HG03060 (cell line): ENCODE results near the gene OR5T1.

Source experiments
- ATAC-seq: cut with Tn5 transposase; IDR thresholded peaks from one replicate; pipeline ENCODE4 v1.9.1; 2021; ENCODE audit warnings: low read depth, moderate number of reproducible peaks; ENCODE audit not compliant: unreplicated experiment

The OR5T1 gene

GRCh38 chr11:56273854-56274253 is at the start of gene OR5T1:
Gene OR5T1, plus strand, starts transcription at chr11:56274154. Its CDS starts 1,485 bp downstream, at chr11:56275639.
- no peak for ATAC-seq

GRCh38 chr11:56234155-56234554 is 39.8 kb upstream of the OR5T1 start, which contains the start of gene OR5T2:
Gene OR5T2, minus strand, starts transcription at chr11:56234255. Its CDS starts 1,193 bp downstream, at chr11:56233062.
- no peak for ATAC-seq

GRCh38 chr11:56251954-56252353 is 22.0 kb upstream of the OR5T1 start, which contains the start of gene OR5T3:
Gene OR5T3, plus strand, starts transcription at chr11:56252254. Its CDS starts 0 bp downstream, at chr11:56252254.
- ATAC-seq, result no peak

- no peak for ATAC-seq
These were observed 2.9 kb upstream of the OR5T1 start for GRCh38 chr11:56271092-56271491.

- no peak for ATAC-seq
These were observed 18.2 kb downstream of the OR5T1 start, which contains the start of gene OR8H1 for GRCh38 chr11:56292154-56292553. Gene OR8H1, minus strand, starts transcription at chr11:56292254. Its CDS starts 1,192 bp downstream, at chr11:56291062.

GRCh38 chr11:56296898-56297297 is 22.9 kb downstream of the OR5T1 start:
- ATAC-seq, result no peak

GRCh38 chr11:56307836-56308235 is 33.9 kb downstream of the OR5T1 start:
- no peak for ATAC-seq

- ATAC-seq, result no peak
These were observed 40.9 kb downstream of the OR5T1 start, which contains the start of gene OR8K3 for GRCh38 chr11:56314844-56315243. Gene OR8K3, plus strand, starts transcription at chr11:56315144. Its CDS starts 3,163 bp downstream, at chr11:56318307.
